Suppressor macrophage treated with lipopolysaccharide for 4 hours (primary cell): ENCODE results near the gene TM4SF5.
A peak's percentile ranks its signal among the peaks of the same experiment; 100 is the strongest.

Source experiments
- DNase-seq: peaks from one replicate; pipeline ENCODE4 v3.0.0-alpha.2; 2020

TM4SF5 gene

GRCh38 chr17:4748686-4749085 lies 23.0 kb upstream of the TM4SF5 start:
- DNase-seq, result peak; percentile 47

DNA sequence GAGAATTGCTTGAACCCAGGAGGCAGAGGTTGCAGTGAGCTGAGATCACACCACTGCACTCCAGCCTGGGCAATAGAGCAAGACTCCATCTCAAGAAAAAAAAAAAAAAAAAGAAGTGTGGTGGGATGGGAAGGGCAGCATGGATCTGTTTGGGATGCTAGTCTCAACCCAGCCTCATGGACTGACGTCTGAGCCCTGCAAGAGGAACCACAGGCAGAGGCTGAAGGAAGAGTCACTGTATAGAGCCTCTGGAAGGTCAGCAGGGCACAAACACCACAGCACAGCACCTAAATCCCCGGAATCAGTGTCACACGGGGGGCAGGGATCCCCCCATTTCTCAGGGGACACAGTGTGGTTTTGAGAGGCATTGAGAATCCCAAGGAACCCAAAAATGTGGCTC lies 21.1 kb upstream of the TM4SF5 start:
- no peak for DNase-seq

GRCh38 chr17:4751932-4752331 lies 19.8 kb upstream of the TM4SF5 start:
- peak; percentile 40 for DNase-seq

GRCh38 chr17:4753392-4753791 lies 18.3 kb upstream of the TM4SF5 start:
- no peak for DNase-seq

GRCh38 chr17:4759776-4760236 lies 11.9 kb upstream of the TM4SF5 start:
- DNase-seq, result peak; percentile 88

- DNase-seq, result peak; percentile 75
Measured at GRCh38 chr17:4764595-4764994, 7.1 kb upstream of the TM4SF5 start.

GRCh38 chr17:4766201-4766600 lies 5.5 kb upstream of the TM4SF5 start:
- peak; percentile 95 for DNase-seq

DNA sequence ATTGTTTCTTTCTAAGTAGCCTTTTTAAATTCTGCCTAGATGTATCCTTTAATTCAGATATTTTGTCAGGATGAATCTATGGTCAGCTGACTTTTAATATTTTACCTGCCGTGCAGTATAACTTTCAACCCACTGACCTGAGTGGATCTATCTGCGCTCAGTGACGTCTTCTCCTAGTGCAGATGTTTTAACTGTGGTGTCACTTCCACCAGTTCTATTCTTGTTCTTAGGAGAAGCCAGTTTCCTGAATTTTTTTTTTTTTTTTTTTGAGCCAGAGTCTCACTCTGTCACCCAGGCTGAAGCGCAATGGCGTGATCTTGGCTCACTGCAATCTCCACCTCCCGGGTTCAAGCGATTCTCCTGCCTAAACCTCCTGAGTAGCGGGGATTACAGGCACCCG lies 5.0 kb upstream of the TM4SF5 start:
- peak; percentile 79 for DNase-seq

- DNase-seq, result peak; percentile 85
Measured at GRCh38 chr17:4768298-4768697, 3.4 kb upstream of the TM4SF5 start.

DNA sequence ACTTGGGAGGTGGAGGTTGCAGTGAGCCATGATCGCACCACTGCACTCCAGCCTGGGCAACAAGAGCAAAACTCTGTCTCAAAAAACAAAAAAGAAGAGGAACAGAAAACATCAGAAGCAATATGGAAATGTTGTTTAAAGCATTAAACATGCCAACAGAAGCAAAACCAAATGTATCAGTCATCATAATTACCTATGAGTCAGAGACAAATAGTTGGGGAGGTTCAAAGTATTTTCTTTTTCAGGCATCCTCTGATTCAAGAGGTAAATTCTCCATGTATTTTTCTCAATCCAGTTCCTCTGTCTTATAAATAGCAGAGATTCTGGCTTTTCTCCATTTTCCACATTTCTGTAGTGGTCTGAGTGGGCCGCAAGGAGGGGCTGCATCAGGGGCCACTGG lies 2.1 kb upstream of the TM4SF5 start:
- DNase-seq, result peak; percentile 53

- DNase-seq, result no peak
Measured at GRCh38 chr17:4772235-4772613, 538 bp downstream of the TM4SF5 start.

GRCh38 chr17:4777969-4778760 lies 6.5 kb downstream of the TM4SF5 start:
- no peak for DNase-seq

- DNase-seq, result no peak
Measured at GRCh38 chr17:4780325-4780955, 8.8 kb downstream of the TM4SF5 start.

DNA sequence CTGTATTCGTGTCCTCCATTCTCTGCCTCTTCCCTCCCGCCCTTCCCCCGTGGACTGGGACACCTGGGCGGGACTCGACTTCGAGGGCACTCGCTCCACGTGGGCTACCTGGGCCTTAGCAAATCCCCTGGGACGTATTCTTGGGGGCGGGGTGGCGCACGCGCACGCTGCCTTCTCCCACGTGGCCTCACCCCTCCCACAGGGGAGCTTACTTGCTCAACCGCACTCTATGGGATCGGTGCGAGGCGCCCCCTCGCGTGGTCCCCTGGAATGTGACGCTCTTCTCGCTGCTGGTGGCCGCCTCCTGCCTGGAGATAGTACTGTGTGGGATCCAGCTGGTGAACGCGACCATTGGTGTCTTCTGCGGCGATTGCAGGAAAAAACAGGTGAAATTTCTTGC lies 11.0 kb downstream of the TM4SF5 start:
- peak; percentile 59 for DNase-seq

- DNase-seq, result peak; percentile 14
Measured at GRCh38 chr17:4785311-4786105, 13.8 kb downstream of the TM4SF5 start.

DNA sequence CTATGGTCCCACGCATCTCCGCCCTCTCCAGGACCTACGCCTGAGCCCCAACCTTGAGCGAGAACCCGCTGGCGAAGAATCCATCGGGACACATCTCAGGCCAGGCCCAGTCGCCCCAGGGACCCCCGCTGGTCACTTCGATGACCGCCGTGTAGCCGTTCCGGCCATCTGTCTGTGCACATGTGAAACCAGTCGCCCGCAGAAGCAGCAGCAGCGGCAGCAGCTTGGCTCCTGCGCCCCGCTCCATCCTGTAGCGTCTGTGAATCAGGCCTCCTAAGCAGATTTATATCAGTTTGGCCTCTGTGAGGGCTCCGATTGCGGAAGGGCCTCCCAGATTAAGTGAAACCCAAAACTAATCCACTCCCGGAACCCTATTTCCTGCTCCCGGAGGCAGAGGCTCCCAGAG lies 14.4 kb downstream of the TM4SF5 start, which contains the start of gene VMO1:
TSS of gene VMO1 (minus strand) at position 259 of the 406 bp plus-strand sequence. CDS start at position 247, 12 bp downstream.
- peak; percentile 35 for DNase-seq

GRCh38 chr17:4786516-4786915 lies 14.8 kb downstream of the TM4SF5 start:
- DNase-seq, result no peak

DNA sequence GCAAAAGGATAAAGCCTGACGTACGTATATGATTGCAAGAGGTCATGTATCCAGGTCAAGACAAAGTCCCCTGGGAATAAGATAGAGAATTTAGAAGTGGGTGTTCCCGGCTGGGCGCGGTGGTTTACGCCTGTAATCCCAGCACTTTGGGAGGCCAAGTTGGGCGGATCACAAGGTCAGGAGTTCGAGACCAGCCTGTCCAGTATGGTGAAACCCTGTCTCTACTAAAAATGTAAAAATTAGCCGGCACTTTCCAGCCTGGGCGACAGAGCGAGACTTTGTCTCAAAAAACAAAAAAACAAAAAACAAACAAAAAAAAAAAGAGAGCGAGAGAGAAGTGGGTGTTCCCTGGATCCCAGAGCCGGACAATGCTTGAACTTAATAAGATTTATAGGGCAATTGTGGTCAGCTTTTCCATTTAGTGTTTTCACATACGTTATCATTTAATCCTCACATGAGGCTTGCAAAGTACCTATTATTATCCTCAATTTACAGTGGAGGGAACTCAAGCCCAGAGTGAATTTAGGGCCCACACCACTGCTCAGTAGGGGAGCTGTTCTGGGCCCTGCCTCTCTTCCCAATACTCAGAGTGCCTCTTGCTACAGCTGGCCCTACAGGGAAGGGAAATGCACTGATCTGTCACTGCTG lies 16.6 kb downstream of the TM4SF5 start:
- DNase-seq, result no peak

DNA sequence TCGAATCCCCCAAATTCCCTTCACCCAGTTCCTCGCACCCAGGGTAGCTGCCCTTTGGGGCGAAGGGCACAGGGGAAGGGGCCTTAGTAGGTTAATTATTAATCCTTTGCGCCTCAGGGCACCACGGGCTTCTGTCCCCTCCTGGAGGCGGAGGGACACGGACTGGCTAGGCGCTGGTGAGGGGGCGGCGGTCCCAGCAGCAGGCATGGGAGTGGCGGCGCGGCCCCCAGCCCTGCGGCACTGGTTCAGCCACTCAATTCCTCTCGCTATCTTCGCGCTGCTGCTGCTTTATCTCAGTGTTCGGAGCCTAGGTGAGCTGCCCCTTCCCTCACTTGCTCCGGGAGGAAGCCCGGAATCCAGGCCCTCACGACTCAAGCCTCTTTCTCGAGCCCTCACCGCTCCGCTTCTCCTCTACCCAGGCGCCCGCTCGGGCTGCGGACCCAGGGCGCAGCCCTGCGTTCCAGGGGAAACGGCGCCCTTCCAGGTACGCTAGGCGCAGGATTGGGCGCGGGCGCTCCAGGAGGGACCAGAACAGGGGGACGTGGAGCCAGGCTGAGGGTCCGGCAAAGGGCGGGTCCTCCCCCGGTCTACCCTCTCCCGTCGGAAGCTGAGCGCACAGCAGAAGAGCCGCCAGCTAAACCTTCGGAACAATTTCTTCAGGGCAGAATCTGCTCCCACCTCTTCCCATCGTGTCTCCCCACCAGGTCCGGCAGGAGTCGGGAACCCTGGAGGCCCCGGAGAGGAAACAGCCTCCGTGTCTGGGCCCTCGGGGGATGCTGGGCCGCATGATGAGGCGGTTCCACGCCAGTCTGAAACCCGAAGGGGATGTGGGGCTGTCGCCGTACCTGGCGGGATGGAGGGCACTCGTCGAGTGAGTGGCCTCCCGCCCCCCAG lies 17.4 kb downstream of the TM4SF5 start, which contains the start of gene GLTPD2:
TSS of gene GLTPD2 (plus strand) at position 158 of the 894 bp plus-strand sequence. CDS start at position 206, 48 bp downstream.
- no peak for DNase-seq

GRCh38 chr17:4789701-4789950 lies 17.9 kb downstream of the TM4SF5 start:
- no peak for DNase-seq

- DNase-seq, result peak; percentile 92
Measured at GRCh38 chr17:4789951-4790704, 18.4 kb downstream of the TM4SF5 start.
